Germinal center (tissue), 1 donor: ENCODE data around the gene GK2.

Source experiments
- DNase-seq: peaks from one replicate; pipeline ENCODE4 v3.0.0; 2012; ENCODE audit warnings: mixed read lengths, low spot score

Gene GK2

GRCh38 chr4:79385641-79386040 is 22.4 kb downstream of the GK2 start:
- DNase-seq = no peak

- no peak for DNase-seq
Measured at GRCh38 chr4:79381161-79381560, 26.9 kb downstream of the GK2 start.

GRCh38 chr4:79370026-79370425 is 38.0 kb downstream of the GK2 start:
- no peak for DNase-seq

GRCh38 chr4:79367096-79367495 is 40.9 kb downstream of the GK2 start:
- no peak for DNase-seq

- no peak for DNase-seq
Measured at GRCh38 chr4:79366422-79366821, 41.6 kb downstream of the GK2 start.

GRCh38 chr4:79364061-79364460 is 44.0 kb downstream of the GK2 start:
- DNase-seq = no peak

GRCh38 chr4:79362626-79363025 is 45.4 kb downstream of the GK2 start:
- no peak for DNase-seq

GRCh38 chr4:79360006-79360405 is 48.0 kb downstream of the GK2 start:
- DNase-seq = no peak

GRCh38 chr4:79358438-79358837 is 49.6 kb downstream of the GK2 start:
- no peak for DNase-seq

- no peak for DNase-seq
Measured at GRCh38 chr4:79357365-79357764, 50.7 kb downstream of the GK2 start.
